Lung (tissue), 12 donors: Measurements from ENCODE around the gene ETV6. TPM values are rescaled to one million over a fixed set of nuclear protein-coding genes. Genes with fewer than 3 reads are reported as not detected.

Source experiments
- ATAC-seq: fragments of 200-7000 bp; cut with Tn5 transposase; one replicate; pipeline ENCODE4 v1.9.1; 2020; ENCODE audit warnings: moderate number of reproducible peaks; ENCODE audit not compliant: insufficient read depth, low FRiP score
- DNase-seq, 3 donors: peaks; one replicate each; pipeline ENCODE4 v3.0.0-alpha.2; 2013 to 2017
- H3K27ac ChIP-seq, 2 donors: one replicate each; pipeline ENCODE4 v1.5.1; 2013; ENCODE audit warnings: mild to moderate bottlenecking in 2 of 2, moderate library complexity in 2 of 2, control low read depth in 1 of 2, inconsistent platforms in 1 of 2, low read depth in 1 of 2, low read length in 1 of 2
- H3K27me3 ChIP-seq, 3 donors: one replicate each; pipeline ENCODE4 v1.5.1; 2013; ENCODE audit warnings: low read length in 2 of 3; ENCODE audit not compliant: control insufficient read depth in 3 of 3, insufficient read depth in 3 of 3
- H3K36me3 ChIP-seq, 4 donors: one replicate each; pipeline ENCODE4 v1.5.1; 2013; ENCODE audit warnings: low read length in 4 of 4, mild to moderate bottlenecking in 1 of 4, moderate library complexity in 1 of 4; ENCODE audit not compliant: control insufficient read depth in 4 of 4, insufficient read depth in 4 of 4
- H3K4me1 ChIP-seq, 5 donors: one replicate each; pipeline ENCODE4 v1.5.1; 2013; ENCODE audit warnings: low read length in 5 of 5, mild to moderate bottlenecking in 2 of 5, moderate library complexity in 1 of 5; ENCODE audit not compliant: control insufficient read depth in 5 of 5, insufficient read depth in 5 of 5
- H3K4me3 ChIP-seq: one replicate; pipeline ENCODE4 v1.5.1; 2013; ENCODE audit warnings: mild to moderate bottlenecking, control low read depth, moderate library complexity
- H3K9ac ChIP-seq, 2 donors: one replicate each; pipeline ENCODE4 v1.5.1; 2013; ENCODE audit warnings: low read length in 2 of 2, control low read depth in 1 of 2; ENCODE audit not compliant: insufficient read depth in 1 of 2
- H3K9me3 ChIP-seq, 4 donors: one replicate each; pipeline ENCODE4 v1.5.1; 2013; ENCODE audit warnings: low read length in 3 of 4, mild to moderate bottlenecking in 1 of 4, moderate library complexity in 1 of 4; ENCODE audit not compliant: control insufficient read depth in 4 of 4, insufficient read depth in 3 of 4
- WGBS, 2 donors: extraction: QIAGEN DNeasy Blood & Tissue Kit; methylation state at CpG; one replicate each; pipeline ENCODE4 v1.1.7; 2013; 5-methylcytosine and 5-hydroxymethylcytosine counted together
- polyA plus RNA-seq, 2 donors: library from polyadenylated mRNA; stranded (reverse); fragments of 200-250 nt; gene quantifications; one replicate each; pipeline ENCODE4 v1.2.1, GENCODE V29; 2013
- total RNA-seq, 2 donors: library from RNA; depleted of rRNA in 1 of 2; stranded (reverse); fragments of >200 nt in 1 of 2; gene quantifications; one replicate each; pipeline ENCODE4 v1.2.1, GENCODE V29; 2014 to 2021
- TF ChIP-seq, protein P1 (sequence below): IDR thresholded peaks from 2 replicates; pipeline ENCODE4 v1.5.1; 2012; ENCODE audit warnings: mild to moderate bottlenecking; ENCODE audit errors: control extremely low read depth, extremely low read depth
- donor health status: control.
- donor health status: control.
- donor health status: Bipolar disorder and iron deficiency.
- donor health status: healthy.
- donor health status: DM: yes; HTN: yes; CAD: no.

ETV6 gene
- total and polyA plus RNA-seq, 4 donors, result 8.6 to 45.7 (median 13.6) TPM

DNA sequence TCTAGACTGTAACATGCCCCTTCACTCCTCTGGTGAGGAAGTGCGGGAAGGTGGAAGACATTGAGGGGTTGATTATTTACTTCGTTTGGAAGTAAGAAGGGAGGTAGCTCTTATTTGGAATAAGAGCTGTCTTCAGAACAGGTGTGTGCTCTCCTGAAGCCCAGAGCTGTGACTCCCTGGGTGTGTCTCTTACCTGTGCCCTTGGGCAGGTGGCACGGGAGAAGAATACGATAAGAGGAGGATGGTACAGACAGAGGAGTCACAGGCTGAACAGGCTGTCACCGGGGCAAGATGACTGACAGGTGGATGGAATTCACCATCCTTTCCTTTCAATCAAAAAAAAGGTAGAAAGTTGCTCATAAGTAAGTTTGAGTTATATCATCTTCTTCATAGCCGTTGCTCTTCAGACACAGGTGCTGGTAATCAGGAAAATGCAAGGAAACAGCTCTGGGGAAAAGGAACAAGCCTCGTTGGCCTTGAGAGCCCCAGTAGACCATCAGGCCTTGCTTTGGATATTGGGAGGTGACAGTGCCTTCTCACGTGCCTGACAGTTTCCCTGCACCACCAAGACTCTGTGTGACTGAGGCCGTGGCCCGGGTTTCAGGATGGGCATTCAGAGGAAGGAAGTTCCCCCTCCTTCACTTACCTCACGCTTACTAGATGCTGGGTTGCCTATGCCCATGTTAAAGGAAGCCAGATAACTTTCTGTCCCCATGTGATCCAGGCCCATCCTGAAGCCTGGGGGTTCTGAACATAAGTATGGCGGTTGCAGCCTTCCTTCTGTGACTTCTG is 120.4 kb downstream of the ETV6 start:
- H3K27ac ChIP-seq, result peak overlapping the region in 1 of 2 donors; percentile 26
- ATAC-seq (no peak), DNase-seq (no peak)
- H3K27me3 ChIP-seq, result no peaks in the 10 kb centered on the region
- no peak overlapping the region for H3K4me3 ChIP-seq
- H3K9me3 ChIP-seq, result no peaks in the 10 kb centered on the region
- peaks cover 9 to 35% (median 21%) of the 10 kb centered on the region in 5 donors for H3K4me1 ChIP-seq
- TF ChIP-seq, protein P1, sequence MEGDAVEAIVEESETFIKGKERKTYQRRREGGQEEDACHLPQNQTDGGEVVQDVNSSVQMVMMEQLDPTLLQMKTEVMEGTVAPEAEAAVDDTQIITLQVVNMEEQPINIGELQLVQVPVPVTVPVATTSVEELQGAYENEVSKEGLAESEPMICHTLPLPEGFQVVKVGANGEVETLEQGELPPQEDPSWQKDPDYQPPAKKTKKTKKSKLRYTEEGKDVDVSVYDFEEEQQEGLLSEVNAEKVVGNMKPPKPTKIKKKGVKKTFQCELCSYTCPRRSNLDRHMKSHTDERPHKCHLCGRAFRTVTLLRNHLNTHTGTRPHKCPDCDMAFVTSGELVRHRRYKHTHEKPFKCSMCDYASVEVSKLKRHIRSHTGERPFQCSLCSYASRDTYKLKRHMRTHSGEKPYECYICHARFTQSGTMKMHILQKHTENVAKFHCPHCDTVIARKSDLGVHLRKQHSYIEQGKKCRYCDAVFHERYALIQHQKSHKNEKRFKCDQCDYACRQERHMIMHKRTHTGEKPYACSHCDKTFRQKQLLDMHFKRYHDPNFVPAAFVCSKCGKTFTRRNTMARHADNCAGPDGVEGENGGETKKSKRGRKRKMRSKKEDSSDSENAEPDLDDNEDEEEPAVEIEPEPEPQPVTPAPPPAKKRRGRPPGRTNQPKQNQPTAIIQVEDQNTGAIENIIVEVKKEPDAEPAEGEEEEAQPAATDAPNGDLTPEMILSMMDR, result no peak
- no peak overlapping the region for H3K9ac ChIP-seq
- H3K36me3 ChIP-seq, result peaks cover 0 to 2% (median 0%) of the 10 kb centered on the region in 4 donors
- WGBS, 2 donors, result 49 to 67% methylated on average over 12 of the region's 12 CpGs

DNA sequence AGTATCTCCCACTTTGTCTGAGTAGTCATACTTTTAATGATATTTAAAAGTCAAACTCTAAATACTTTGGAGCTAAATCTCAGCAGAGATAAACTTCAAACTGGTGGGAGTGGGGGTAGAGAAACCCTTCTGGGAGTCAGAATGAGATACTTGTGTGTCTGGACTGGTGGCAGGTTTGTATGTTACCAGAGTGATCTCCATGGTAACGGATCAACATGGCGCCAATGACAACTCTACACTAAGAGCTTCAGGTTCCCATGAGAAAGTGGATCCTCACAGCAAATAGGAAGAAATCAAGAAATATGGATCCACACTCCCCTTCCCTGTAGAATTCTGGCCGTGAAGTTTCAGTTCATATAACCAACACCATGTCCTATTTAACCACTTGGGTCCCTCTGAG is 121.9 kb downstream of the ETV6 start:
- 83 to 90% methylated on average over 3 of the region's 3 CpGs for WGBS, 2 donors
- ATAC-seq, result no peak

DNA sequence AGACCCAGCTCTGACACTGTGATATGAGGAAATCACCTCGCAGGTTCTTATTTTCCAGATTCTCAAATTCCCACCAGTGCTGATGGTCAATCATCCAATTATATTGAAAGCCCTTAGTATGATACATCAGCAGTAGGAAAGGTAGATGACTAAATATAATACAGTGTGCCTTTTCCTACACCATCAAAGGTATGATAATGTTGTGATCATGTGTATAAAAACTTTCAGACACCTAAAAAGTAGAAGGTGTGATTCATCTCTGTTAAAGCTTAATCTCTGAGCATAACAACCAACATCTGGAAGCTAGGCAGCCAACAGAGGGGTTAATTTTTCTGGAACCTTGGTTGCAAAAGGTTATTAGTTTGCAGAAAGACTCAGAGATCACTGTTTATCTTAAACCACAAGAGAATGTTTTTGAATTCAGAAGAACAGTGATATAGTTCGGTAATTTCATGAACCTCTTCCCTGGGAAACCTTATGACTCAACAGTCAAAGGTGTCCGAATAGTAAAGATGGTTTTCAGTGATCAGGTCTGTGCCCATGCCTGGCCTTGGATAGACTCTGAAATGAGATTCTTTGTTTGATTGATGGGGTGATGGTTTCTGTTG is 122.5 kb downstream of the ETV6 start:
- H3K27me3 ChIP-seq, result no peaks in the 10 kb centered on the region
- no peak overlapping the region for H3K9ac ChIP-seq
- no peak overlapping the region for H3K27ac ChIP-seq
- no peak for ATAC-seq
- no peaks in the 10 kb centered on the region for H3K9me3 ChIP-seq
- WGBS, 2 donors, result 38 to 71% methylated on average over 3 of the region's 3 CpGs
- no peak overlapping the region for H3K4me3 ChIP-seq
- TF ChIP-seq, protein P1, result no peak
- peaks cover 0 to 2% (median under 1%) of the 10 kb centered on the region in 4 donors for H3K36me3 ChIP-seq
- no peak for DNase-seq
- H3K4me1 ChIP-seq, result peaks cover 0 to 23% (median 11%) of the 10 kb centered on the region in 5 donors

More for the DNA sequence above, 121.9 kb downstream of the ETV6 start:
- Histone ChIP-seq H3K9ac (no peak overlapping the region), H3K4me1 (peaks cover 0 to 28% (median 15%) of the 10 kb centered on the region in 5 donors), H3K27me3 (no peaks in the 10 kb centered on the region), H3K36me3 (peaks cover 0 to 2% (median under 1%) of the 10 kb centered on the region in 4 donors), H3K4me3 (no peak overlapping the region), H3K27ac (no peak overlapping the region), H3K9me3 (no peaks in the 10 kb centered on the region)
- DNase-seq, result no peak
- TF ChIP-seq, protein P1, result no peak
